Fibroblast of villous mesenchyme (primary cell): ENCODE data around the gene CBARP. TPM values are rescaled to one million over a fixed set of nuclear protein-coding genes. Genes with fewer than 3 reads are reported as not detected.
"Not testable (repeated sequence)": the region's sequence is repeated elsewhere in the genome, so short reads cannot be mapped to it uniquely, and the experiment has no call there.

ENCODE experiments used
- DNase-seq: peaks from one replicate; pipeline ENCODE4 v3.0.0-alpha.2; 2010; ENCODE audit warnings: low read depth
- H3K4me3 ChIP-seq: 2 replicates; pipeline ENCODE4 v1.5.1; 2011; ENCODE audit warnings: low read depth, mild to moderate bottlenecking, low read length
- total RNA-seq: library from RNA; depleted of rRNA; stranded (reverse); fragments of >200 nt; gene quantifications from 2 replicates; pipeline ENCODE4 v1.2.3, GENCODE V29; 2012
- TF ChIP-seq, protein P1 (sequence below): IDR thresholded peaks from 2 replicates; pipeline ENCODE4 v1.5.1; 2012; ENCODE audit warnings: low read depth, mild to moderate bottlenecking, low read length; ENCODE audit not compliant: insufficient read depth

The CBARP gene
- total RNA-seq, 1 donor: 6.0 TPM

DNA sequence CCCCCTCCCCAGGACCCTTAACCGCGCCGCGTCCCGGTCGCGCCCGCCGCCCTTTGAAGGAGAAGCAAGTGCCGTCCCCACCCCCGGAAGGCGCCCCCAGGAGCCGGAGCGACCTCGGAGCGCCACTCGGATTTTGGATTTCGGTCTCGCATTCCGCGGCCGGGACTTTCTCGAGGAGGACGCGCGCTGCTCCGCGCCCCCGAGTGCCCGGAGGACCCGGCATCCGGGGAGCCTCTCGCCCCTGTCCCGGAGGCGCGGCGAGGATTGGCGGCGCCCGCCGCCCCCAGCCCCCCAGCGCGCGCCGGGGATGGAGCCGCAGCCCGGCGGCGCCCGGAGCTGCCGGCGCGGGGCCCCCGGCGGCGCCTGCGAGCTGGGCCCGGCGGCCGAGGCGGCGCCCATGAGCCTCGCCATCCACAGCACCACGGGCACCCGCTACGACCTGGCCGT, 12.2 kb upstream of the CBARP start:
- DNase-seq: no peak
- TF ChIP-seq, protein P1, sequence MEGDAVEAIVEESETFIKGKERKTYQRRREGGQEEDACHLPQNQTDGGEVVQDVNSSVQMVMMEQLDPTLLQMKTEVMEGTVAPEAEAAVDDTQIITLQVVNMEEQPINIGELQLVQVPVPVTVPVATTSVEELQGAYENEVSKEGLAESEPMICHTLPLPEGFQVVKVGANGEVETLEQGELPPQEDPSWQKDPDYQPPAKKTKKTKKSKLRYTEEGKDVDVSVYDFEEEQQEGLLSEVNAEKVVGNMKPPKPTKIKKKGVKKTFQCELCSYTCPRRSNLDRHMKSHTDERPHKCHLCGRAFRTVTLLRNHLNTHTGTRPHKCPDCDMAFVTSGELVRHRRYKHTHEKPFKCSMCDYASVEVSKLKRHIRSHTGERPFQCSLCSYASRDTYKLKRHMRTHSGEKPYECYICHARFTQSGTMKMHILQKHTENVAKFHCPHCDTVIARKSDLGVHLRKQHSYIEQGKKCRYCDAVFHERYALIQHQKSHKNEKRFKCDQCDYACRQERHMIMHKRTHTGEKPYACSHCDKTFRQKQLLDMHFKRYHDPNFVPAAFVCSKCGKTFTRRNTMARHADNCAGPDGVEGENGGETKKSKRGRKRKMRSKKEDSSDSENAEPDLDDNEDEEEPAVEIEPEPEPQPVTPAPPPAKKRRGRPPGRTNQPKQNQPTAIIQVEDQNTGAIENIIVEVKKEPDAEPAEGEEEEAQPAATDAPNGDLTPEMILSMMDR: no peak
- peak overlapping the region; percentile 87 for H3K4me3 ChIP-seq

GRCh38 chr19:1249298-1249989, 11.6 kb upstream of the CBARP start:
- peak overlapping the region; percentile 87 for H3K4me3 ChIP-seq
- TF ChIP-seq, protein P1: no peak
- DNase-seq: peak; percentile 96

- TF ChIP-seq, protein P1: peak; percentile 61
- peak overlapping the region; percentile 75 for H3K4me3 ChIP-seq
- DNase-seq: no peak
Measured at GRCh38 chr19:1248786-1249297, 11.0 kb upstream of the CBARP start.

DNA sequence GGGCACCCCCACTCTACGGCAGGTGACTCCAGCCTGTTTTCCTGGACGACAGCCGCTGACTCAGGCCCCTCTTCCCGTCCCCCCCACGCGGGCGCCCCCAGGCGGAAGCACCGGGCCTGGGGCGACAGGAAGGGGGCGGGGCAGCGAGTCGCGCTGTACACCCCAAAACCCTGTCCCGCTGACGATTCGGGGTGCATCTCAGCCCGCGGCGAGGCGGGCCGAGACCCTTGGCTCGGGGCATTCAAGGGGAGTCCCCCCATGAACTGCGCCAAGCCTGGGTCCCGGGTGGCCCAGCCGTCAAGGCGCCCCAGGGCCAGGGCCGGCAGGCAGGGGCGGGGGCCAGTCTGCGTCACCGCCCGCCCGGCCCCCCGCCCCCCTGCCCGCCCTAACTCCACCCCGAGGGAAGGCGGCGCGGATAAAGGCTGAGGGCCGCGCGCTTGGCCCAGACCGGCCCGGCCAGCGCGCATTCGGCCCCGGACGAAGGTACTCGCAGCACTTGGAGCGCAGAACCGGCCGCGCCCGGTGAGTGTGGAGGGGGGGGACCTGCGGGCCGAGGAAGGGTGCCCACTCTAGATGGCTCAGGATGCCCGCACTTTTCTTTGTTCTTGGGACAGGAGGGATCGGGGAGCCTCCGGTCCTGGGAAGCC, 10.5 kb upstream of the CBARP start, which contains the start of gene MIDN:
Gene MIDN (plus strand): TSS at position 445 of the 647 bp plus-strand sequence. CDS start 1,714 bp downstream, outside the sequence.
- peak; percentile 91 for DNase-seq
- peak within 1 kb of the TSS; percentile 75 for H3K4me3 ChIP-seq
- TF ChIP-seq, protein P1: peak; percentile 28

DNA sequence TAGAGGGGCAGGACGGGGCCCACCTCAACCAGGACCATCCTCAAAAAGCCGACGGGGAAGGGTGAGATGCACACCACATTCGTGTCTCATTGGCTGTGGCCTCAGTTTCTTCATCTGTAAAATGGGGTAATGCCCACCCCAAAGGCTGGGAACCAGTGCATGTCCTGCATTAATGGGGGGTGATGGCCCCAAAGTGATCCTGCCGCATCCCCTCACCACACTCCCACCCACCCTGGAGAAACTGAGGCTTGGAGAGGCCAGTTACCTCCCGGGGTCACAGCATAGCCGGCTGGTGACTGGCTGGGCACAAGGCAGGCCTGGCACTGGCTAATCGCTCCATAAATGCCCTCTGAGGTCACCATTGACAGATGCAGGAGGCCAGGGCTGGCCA, 9.9 kb upstream of the CBARP start:
- peak overlapping the region; percentile 55 for H3K4me3 ChIP-seq
- no peak for DNase-seq
- TF ChIP-seq, protein P1: no peak

DNA sequence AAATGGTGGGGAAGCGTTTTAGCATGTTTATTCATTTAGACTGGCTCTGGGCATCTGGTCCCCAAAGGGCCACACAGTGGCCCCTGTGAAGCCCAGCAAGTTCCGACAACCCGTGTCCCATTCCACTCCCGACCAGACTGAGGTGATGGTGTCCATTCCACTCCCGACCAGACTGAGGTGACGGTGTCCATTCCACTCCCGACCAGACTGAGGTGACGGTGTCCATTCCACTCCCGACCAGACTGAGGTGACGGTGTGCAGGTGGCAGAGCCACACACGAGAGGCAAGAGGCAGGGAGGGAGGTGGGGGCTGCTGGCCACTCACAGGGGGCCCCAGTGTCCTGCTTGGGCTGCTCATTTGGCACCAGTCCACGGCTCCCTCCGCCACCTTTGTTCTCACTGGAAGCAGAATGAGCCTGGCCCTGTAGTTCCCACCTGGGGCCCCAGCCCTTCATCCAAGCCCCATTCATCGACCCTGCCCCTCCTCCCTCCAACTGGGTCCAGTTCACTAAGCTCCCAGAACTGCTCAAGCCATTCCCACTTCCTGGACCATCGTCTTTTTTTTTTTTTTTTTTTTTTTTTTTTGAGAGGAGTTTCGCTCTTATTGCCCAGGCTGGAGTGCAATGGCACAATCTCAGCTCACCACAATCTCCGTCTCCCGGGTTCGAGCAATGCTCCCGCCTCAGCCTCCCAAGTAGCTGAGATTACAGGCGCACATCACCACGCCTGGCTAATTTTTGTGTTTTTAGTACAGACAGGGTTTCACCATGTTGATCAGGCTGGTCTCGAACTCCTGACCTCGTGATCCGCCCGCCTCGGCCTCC, 8.7 kb upstream of the CBARP start:
- not testable (repeated sequence) for DNase-seq, H3K4me3 ChIP-seq
